Fibroblast of skin of abdomen (primary cell): ENCODE measurements around the gene ARHGAP20.
A peak's percentile ranks its signal among the peaks of the same experiment; 100 is the strongest.

Source experiments
- DNase-seq: peaks from one replicate; pipeline ENCODE4 v3.0.0-alpha.2; 2013

ARHGAP20 gene

DNA sequence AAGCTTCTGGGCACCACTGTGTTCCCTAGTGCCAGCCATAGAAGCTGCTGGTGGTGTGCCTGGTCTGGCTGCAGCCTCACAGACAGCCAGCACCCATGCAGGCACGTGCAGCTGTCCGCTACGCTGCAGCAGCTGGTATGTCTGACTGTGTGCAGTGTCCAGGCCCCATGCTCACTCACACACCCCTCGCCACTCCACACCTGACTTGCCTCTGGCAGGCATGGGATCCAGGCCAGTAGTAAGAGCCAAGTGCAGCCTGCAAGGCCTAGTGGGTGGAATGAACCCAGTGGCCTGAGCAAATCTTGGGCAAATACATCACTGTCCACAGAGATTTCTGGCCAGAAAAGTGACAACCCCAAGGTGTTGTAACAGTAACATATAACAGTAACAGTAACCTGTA, 111.9 kb downstream of the ARHGAP20 start:
- DNase-seq = no peak

DNA sequence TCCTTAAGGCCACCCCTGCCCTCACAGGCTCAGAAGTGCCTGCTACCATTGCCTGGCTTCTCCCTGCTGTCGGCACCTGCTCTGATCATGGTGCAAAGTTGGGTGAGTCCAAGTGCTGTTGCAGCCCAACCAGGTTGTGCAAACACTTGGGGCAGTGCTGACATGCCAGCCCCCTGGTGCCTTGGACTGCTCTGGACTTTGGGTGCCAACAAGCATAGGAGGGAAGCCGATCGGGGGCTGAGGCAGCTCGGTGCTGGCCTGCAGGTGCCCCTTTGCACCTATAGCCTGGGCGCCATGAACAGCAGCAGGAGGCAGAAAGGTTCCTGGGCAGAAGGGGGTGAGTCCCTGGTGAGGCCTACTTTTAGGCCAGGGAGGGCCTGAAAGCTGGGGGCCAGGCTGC, 113.0 kb downstream of the ARHGAP20 start:
- DNase-seq = no peak

DNA sequence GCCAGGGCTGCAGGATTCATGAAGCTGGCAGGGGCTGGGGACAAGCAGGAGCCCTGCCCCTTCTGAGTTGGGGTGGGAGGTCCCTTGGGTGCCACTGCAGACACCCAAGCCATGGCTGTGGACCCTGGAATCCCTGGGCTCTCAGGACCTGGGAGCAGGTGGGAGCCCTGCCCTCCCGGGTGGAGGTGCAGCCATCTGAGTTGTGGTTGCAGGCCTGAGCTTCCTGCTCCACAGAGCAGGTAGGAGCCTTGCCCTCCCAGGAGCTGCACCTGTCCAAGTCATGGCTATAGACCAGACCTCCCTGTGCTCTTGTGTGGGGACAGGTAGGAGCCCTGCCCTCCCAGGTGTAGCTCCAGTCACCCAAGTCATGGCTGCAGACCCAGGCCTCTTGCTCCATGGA, 113.5 kb downstream of the ARHGAP20 start:
- DNase-seq = no peak

DNA sequence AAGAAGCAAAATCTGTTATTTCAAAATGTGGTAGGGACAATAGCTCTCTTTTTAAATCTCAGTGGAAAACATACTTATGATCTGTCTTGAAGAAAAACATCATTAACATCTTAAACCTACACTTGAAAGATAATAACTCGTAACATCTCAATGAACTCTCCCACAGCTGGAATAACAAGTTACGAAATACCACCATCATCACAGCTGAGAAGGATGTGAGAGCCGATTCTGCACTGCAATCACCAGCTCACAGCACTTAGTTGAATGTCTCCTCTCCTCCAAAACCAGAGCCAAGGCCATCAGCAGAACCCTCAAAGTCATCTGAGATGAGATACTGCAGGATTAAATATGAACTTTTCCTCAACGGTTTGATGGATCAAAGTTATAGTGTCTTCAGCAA, 124.3 kb downstream of the ARHGAP20 start:
- no peak for DNase-seq

DNA sequence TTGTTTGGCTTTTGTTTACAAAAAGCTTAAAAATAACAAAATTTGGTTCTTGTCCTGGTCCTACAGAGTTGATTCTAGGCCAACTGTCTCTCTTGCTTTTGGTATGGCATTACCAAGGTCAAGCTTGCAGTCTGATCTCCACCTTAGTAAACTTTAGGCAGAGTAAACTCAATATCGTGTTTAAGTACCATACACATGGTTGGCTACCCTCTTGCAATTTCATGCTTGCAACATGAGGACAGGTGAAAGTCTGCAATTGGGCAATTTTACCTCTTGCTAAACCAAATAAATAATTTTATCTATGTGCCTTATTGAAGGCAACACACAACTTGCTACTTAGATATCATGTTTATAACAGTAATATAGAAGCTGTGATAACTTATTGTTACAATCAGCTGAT, 125.1 kb downstream of the ARHGAP20 start:
- DNase-seq = no peak

DNA sequence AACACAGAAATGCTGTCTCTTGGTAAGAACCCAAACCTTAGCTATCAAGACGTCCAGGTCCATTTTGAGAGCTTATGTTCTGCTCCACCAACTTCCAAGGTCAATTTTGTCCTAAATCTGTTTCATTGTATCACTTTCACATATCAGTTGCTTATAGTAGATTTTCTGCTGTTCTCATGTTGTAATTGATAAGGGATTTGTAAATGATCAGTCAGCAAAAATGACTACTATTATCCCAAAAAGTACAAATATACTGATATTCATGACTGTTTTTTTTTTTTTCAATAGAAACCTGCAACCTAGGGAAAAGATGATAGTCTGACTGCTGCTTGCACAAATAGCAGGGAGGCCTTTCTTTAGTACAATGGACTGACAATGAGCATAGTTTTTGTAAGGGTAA, 128.1 kb downstream of the ARHGAP20 start:
- no peak for DNase-seq

DNA sequence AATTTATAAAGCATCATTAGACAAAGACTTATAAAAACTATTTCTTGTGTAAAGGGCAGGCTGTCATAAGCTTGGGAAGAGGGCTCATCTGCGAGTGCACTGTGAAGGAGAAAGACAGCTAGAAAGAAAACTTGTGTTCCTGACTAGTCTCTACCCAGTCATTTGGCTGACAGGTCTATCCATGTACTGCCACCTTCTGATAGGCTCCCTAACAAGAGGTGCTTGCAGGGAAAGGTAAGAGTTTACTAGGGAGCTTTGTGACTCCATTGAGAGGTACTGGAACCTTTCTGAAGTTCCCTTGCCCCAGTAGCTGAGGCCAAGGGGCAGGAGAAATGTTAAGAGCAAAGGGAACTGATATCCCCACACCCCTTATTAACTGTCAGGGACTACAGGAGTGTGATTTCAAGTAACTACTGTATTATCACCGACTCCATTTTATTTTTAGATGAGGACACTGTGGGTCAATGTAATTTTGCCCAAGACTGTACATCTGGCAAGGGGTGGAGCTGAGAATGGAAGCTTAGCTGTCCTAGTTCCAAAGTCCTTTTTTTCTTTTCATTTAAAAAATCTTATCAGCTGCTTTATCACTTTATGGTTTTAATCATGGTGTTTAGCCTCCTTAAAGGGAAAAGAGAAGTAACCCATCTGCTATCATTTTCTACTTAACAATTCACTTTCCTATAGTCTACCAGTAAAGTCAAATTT, 129.4 kb downstream of the ARHGAP20 start:
- no peak for DNase-seq

DNA sequence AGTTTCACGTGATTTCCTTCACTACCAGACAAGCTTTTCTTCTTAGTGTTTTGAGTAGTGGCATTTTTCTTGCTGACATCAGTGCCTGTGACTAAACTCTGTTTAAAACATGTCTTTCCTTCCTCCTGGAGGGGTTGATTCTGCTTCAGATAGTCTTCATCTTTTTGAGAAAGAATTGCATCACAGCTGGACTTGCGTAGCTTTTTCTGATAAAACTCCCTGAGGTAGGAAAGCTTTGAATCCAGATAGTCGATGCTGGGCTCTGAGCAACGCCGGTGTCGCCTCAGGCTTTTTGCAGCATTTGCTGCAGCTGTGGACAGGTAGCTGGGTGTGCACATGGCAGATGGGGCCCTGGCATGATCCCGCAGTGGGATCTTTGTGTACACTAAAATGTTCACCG, 131.7 kb downstream of the ARHGAP20 start:
- DNase-seq = no peak

DNA sequence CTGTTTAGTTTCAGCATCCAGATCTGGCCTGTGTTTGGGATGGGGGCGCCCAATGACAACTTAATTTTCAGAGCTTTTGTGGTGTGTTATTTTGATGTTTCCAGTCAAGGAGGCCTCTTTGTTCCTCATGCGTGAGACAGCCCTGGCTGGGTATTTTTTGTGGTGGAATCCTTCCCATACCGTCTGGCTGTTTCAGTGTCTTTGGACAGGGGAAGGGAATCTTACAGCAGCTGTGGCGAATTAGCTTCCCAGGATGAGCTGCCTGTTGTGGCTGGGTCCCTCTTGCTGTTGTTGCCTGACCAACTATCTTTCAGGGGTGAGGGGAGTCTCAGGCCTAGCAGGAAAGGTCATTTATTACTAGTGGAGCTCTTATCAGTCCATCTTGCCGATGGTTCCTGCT, 138.8 kb downstream of the ARHGAP20 start:
- peak; percentile 24 for DNase-seq

DNA sequence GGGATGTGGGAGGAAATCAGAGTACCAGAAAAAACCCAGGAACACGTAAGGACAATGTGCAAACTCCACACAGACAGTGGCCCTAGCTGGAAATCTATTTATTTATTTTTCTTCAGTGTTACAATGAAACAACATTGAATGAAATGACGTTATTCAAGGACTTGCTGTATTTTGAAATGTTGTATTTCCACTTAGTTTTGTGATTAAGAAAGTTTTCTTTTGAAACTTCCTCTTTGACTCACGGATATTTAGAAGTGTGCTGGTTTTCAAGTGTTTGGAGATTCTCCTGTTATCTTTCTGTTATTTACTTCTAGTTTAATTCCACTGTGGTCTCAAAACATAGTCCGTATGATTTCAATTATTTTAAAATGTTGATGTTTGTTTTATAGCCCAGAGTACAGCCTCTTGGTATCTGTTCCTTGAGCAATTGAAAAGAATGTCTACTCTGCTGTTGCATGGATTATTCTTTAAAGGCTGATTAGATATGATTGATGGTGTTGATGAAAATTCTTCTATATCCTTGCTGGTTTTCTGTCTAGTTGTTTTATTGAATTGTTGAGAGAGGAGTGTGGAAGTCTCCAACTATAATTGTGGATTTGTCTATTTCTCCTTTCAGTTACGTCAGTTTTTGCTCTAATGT, 141.0 kb downstream of the ARHGAP20 start:
- DNase-seq = no peak

DNA sequence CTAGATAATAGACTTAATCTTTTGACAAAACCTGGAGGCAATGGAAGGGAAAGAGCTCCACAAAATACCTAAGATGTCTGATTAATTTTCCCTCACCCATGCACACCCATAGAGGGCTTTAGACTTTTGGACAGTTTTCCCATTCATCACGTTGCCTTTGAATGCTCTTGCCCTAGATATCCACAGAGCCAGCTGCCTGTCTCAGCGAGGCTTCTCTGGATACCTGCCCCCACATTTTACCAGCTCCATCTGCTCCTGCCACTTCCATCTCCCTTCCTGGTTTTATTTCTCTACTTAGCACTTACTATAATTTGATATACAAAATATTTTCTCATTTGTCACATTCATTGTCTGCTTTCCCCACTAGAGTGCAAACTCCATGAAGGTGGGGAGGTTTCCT, 145.7 kb downstream of the ARHGAP20 start:
- no peak for DNase-seq

DNA sequence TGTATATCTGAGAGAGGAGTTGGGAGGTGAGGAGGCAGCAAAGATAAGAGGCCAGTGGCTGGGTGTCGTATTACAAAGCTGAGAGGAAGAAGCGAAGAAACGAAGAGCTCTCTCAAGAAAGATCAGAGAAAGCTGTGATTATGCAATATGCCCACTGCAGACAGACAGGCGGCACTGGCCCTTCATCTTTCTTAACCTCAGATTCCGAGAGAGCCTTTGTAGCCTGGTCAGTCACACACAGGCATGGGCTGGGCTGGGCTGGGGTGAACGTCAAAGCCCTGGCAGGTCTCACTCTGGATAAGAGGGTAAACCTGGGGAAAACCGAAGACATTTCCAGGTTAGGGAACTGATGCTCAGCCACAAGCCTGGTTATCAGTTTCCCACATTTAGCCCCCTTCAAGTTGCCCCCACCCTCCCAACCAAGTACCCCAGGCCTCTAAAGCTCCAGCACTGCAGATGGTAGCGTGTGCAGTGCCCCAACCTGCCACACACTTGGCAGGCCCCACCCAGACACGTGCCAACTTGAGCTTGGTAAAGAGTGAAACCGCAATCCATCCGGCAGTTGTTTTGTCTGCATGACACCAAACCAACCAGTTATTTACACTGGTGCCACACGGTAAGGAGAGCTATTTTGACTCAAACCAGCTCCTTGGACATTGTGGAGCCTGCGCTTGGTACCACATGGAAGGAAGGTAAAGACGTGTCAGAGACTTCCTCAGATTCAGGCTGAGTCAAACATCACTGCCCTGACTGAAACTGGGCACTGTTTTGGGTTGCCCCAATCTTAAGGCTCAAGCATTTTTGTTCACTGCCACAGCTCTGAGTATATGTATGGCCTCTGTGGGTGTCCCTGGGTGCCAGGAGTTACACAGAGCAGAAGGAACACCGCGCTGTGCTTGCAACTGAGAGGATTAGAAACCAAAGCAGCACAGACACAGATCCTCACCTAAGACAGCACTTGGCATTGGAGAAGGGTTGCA, 146.6 kb downstream of the ARHGAP20 start:
- DNase-seq = peak; percentile 38

DNA sequence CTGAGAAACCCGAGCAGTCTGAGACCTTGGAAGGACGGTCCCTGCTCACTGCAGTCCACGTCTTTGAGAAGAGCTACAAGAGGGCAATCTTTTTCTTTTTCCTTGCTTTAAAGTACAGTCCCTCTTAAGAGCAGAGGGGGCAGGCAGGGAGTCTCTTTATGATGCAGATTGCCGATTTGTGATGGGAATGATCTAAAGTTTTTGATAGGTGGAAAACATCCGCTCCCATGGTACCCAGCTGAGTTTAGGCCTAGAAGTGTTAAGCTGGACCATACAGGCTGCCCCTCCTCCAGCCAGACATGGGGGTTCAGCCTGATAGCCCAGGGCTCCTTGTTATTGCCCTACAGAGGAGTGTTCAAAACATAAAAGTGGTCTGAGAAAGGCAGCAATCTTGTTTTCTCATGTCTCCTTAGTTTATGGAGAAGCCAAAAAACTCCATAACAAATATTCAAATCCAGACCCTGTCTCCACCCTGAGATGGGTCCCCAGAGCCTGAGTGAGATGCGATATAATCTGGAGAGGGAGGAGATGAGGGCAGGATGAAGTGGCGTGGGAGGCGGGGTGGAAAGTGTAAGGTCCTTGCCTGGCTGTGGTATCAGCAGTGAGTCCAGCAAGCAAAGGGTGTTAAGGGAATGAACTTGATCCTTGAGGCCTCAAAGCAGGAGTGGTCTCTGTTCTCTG, 147.4 kb downstream of the ARHGAP20 start:
- no peak for DNase-seq

DNA sequence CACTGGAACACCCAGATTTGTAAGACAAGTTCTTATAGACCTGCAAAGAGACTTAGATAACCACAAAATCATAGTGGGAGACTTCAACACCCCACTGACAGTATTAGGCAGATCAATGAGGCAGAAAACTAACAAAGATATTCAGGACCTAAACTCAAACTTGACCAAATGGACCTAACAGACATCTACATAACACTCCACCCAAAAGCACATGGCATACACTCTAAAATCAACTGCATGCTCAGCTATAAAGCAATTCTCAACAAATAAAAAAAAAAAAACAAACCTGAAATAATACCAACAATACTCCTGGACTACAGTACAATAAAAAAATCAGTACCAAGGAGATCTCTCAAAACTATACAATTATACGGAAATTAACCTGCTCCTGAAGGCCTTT, 167.5 kb downstream of the ARHGAP20 start:
- DNase-seq = no peak

DNA sequence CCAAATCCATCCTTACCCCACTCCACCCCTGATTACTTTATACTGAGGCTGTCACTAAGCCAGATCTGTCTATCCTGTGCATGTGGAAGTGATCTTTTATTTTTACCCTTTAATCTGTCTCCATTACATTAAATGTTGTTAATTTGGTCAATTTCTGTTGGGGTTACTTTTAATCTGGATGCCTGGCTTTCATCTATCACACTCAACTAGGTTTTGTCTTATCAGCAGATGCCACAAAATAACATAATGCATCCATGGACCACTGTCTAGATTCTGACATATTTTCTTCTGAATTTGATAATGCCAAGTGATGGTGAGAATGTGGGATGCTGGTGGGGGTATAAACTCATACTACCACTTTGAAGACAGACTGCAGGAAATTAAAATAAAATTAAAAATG, 174.1 kb downstream of the ARHGAP20 start:
- DNase-seq = no peak

DNA sequence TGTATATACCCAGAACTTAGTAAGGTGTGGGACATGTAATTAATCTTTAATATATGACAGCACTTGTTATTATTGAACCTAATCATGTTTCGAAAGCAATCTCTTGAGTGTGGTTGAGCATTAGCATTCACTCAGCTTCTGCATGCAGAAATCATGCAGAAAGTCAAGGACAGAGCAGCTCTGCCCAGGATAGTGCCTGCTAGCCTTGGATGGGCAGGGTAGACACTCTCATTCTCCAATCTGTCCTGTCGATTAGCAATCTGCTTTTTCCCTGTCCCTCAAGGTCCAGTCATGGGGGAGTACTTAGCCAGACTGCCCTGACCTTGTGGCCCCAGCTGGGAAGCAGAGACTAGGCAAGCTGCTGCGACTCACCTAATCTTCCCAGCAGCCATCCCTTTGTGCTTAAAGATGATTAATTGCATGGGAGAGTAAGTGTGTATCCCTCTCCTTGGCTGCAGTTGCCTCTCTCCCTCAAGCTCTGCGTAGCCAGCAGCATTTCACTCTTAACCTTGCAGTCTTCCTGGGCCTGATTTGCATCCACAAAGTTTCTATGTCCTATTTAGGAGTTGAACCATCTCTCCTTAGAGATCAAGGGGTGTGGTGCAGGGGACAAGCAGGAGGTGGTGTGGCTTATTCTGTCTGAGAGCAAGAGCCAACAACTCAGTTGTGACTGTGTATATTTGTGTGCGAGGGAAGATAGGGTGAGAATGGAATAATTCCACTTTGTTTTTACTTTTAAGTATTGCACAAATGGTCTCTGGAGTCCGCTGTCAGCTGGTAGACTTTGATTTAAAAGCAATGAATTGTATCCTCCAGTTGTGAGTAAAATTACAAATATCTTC, 181.1 kb downstream of the ARHGAP20 start:
- no peak for DNase-seq

DNA sequence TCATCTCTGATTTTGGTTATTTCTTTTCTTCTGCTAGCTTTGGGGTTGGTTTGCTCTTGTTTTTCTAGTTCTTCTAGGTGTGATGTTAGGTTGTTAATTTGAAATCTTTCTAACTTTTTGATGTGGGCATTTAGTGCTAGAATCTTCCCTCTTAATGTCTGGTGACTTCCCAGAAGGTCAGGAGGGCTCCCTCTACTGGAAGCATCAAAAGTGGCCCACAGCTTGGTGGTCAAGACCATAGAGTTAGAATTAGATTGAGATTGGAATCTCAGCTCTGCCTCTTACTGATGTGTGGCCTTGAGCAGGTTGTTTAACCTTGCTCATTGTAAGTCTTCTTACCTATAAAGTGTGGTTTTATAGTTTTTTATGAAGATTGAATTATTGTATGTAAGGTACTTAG, 183.2 kb downstream of the ARHGAP20 start:
- DNase-seq = no peak

DNA sequence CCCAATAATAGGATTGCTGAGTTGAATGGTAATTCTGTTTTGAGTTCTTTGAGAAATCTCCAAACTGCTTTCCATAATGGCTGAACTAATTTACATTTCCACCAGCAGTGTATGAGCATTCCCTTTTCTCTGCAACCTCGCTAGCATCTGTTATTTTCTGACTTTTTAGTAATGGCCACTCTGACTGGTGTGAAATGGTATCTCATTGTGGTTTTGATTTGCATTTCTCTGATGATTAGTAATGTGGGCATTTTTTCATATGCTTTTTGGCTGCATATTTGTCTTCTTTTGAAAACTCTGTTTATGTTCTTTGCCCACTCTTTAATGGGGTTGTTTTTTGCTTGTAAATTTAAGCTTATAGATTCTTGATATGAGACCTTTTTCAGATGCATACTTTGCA, 185.1 kb downstream of the ARHGAP20 start:
- peak; percentile 57 for DNase-seq
